ENCODE results near the gene SEPTIN2.
"Not testable (repeated sequence)": the region's sequence is repeated elsewhere in the genome, so short reads cannot be mapped to it uniquely, and the experiment has no call there.

Gene SEPTIN2

DNA sequence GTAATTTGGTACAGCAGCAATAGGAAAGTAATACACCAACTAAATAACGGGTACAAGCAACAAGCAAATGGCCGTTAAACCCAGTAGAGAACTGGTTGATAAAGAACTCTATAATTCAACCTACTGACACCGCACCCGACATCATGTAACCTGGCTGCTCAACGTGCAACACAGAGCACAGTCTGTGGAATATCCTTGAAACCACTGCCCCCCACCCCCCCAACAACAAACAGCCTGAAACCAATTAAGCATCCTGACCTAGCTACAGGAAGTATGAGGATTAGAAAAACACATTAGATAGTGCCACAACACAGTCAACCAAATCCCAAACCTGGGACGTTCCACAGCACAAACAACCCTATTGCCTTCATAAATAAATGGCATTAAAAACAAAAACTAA lies 23.7 kb upstream of the SEPTIN2 start:
- no peaks in the 10 kb centered on the region for H3K9me3 Mint-ChIP-seq
- H3K4me3 Mint-ChIP-seq: no peak overlapping the region
- DNase-seq (ENCODE audit: low spot score in 2 of 2): no peak

DNA sequence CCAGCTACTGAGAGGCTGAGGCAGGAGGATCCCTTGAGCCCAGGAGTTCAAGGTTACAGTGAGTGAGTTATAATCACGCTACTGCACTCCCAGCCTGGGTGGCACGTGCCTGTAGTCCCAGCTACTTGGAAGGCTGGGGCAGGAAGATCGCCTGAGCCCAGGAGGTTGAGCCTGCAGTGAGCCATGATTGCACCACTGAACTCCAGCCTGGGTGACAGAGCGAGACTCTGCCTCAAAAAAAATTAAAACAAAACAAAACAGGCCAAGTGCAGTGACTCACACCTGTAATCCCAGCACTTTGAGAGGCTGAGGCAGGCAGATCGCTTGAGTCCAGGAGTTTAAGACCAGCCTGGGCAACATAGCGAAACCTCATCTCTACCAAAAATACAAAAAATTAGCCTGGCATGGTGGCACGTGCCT lies 22.3 kb upstream of the SEPTIN2 start:
- not testable (repeated sequence) for H3K9me3 Mint-ChIP-seq; H3K27ac Mint-ChIP-seq (ENCODE audit: low read depth); DNase-seq (ENCODE audit: low spot score in 2 of 2); ATAC-seq (replicated peaks; ENCODE audit: extremely low read depth, poor library complexity, severe bottlenecking); H3K4me3 Mint-ChIP-seq; H3K27me3 Mint-ChIP-seq
- peaks cover 54% of the 10 kb centered on the region for H3K4me1 Mint-ChIP-seq
- H3K36me3 Mint-ChIP-seq (ENCODE audit: insufficient read depth): peaks cover 11% of the 10 kb centered on the region

More for the DNA sequence above, 23.7 kb upstream of the SEPTIN2 start:
- no peak overlapping the region for H3K27ac Mint-ChIP-seq (ENCODE audit: low read depth)
- peaks cover 45% of the 10 kb centered on the region for H3K4me1 Mint-ChIP-seq
- no peaks in the 10 kb centered on the region for H3K27me3 Mint-ChIP-seq
- no peak for ATAC-seq (replicated peaks; ENCODE audit: extremely low read depth, poor library complexity, severe bottlenecking)
- H3K36me3 Mint-ChIP-seq (ENCODE audit: insufficient read depth): peaks cover 6% of the 10 kb centered on the region

DNA sequence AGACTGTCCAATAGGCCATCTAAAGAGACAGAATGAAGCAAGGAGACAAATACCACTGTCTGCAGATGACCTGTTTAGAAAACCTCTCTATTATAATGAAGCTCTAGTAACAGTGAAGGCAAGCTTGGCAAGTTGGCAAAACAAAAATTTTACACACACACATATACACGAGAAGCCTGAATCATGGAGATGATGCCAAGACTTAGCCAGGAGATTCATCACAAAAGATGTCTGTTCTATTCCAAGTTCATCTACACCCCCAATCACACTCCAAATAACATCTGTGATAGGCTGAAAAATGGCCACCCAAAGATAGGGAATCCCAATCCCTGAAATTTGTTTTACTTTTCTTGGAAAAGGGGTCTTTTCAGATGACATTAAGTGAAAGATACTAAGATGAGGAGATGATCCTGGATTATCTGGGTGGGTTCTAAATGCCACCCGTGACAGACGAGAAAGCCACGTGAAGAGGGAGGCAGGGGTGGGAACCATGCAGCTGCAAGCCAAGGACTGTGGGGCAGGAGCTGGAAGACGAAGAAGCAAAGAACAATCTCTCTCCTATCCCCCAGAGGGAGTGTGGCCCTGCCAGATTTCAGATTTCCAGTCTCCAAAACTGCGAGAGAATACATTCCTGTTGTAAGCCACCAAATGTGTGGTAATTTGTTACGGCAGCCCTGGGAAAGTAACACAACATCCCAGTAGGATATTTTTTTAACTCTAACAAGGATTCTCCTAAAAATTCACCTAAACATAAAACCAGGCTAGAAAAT lies 20.2 kb upstream of the SEPTIN2 start:
- DNase-seq (ENCODE audit: low spot score in 2 of 2) (no peak), ATAC-seq (replicated peaks; ENCODE audit: extremely low read depth, poor library complexity, severe bottlenecking) (no peak)
- H3K36me3 Mint-ChIP-seq (ENCODE audit: insufficient read depth): peaks cover 7% of the 10 kb centered on the region
- H3K9me3 Mint-ChIP-seq: no peaks in the 10 kb centered on the region
- no peaks in the 10 kb centered on the region for H3K27me3 Mint-ChIP-seq
- peaks cover 52% of the 10 kb centered on the region for H3K4me1 Mint-ChIP-seq
- no peak overlapping the region for H3K27ac Mint-ChIP-seq (ENCODE audit: low read depth)
- H3K4me3 Mint-ChIP-seq: no peak overlapping the region

DNA sequence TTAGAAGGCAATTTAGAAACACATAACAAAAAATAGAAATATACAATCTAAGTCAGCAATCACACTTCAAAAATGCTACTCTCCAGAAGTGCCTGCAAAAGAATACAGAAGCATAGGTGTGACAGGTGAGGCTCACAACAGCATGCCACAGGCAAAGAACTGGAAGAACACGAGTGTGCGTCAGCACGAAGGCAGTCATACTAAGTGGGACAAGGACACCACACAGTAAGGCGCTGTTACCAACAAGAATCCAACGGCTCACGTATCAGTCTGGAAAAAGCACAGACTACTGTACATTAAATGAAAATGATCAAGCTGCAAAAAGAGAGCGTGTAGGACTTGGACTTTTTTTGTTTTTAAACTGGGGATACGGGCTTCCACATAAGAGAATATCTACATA lies 19.0 kb upstream of the SEPTIN2 start:
- H3K4me3 Mint-ChIP-seq: no peak overlapping the region
- H3K4me1 Mint-ChIP-seq: peaks cover 43% of the 10 kb centered on the region
- H3K27ac Mint-ChIP-seq (ENCODE audit: low read depth): peak overlapping the region; percentile 56
- no peaks in the 10 kb centered on the region for H3K9me3 Mint-ChIP-seq
- DNase-seq (ENCODE audit: low spot score in 2 of 2) (no peak), ATAC-seq (replicated peaks; ENCODE audit: extremely low read depth, poor library complexity, severe bottlenecking) (no peak)
- H3K36me3 Mint-ChIP-seq (ENCODE audit: insufficient read depth): peaks cover 7% of the 10 kb centered on the region
- no peaks in the 10 kb centered on the region for H3K27me3 Mint-ChIP-seq

- no peaks in the 10 kb centered on the region for H3K9me3 Mint-ChIP-seq
- H3K27me3 Mint-ChIP-seq: no peaks in the 10 kb centered on the region
- ATAC-seq (replicated peaks; ENCODE audit: extremely low read depth, poor library complexity, severe bottlenecking): peak; percentile 62
- peak overlapping the region; percentile 58 for H3K4me3 Mint-ChIP-seq
- peak overlapping the region; percentile 42 for H3K27ac Mint-ChIP-seq (ENCODE audit: low read depth)
- H3K4me1 Mint-ChIP-seq: peaks cover 46% of the 10 kb centered on the region
- H3K36me3 Mint-ChIP-seq (ENCODE audit: insufficient read depth): peaks cover 9% of the 10 kb centered on the region
- no peak for DNase-seq (ENCODE audit: low spot score in 2 of 2)
Observed at GRCh38 chr2:241298673-241299072, 17.1 kb upstream of the SEPTIN2 start.

GRCh38 chr2:241300000-241300399 lies 15.7 kb upstream of the SEPTIN2 start:
- DNase-seq (ENCODE audit: low spot score in 2 of 2): no peak
- peaks cover 59% of the 10 kb centered on the region for H3K4me1 Mint-ChIP-seq
- ATAC-seq (replicated peaks; ENCODE audit: extremely low read depth, poor library complexity, severe bottlenecking): no peak
- H3K9me3 Mint-ChIP-seq: no peaks in the 10 kb centered on the region
- peak overlapping the region; percentile 42 for H3K27ac Mint-ChIP-seq (ENCODE audit: low read depth)
- H3K36me3 Mint-ChIP-seq (ENCODE audit: insufficient read depth): peaks cover 9% of the 10 kb centered on the region
- no peak overlapping the region for H3K4me3 Mint-ChIP-seq
- no peaks in the 10 kb centered on the region for H3K27me3 Mint-ChIP-seq

GRCh38 chr2:241302083-241302482 lies 13.6 kb upstream of the SEPTIN2 start:
- no peak overlapping the region for H3K4me3 Mint-ChIP-seq
- H3K9me3 Mint-ChIP-seq: no peaks in the 10 kb centered on the region
- DNase-seq (ENCODE audit: low spot score in 2 of 2): no peak
- H3K36me3 Mint-ChIP-seq (ENCODE audit: insufficient read depth): peaks cover 10% of the 10 kb centered on the region
- peaks cover 56% of the 10 kb centered on the region for H3K4me1 Mint-ChIP-seq
- H3K27ac Mint-ChIP-seq (ENCODE audit: low read depth): no peak overlapping the region
- ATAC-seq (replicated peaks; ENCODE audit: extremely low read depth, poor library complexity, severe bottlenecking): no peak
- H3K27me3 Mint-ChIP-seq: no peaks in the 10 kb centered on the region

GRCh38 chr2:241302759-241303651 lies 12.7 kb upstream of the SEPTIN2 start:
- no peak for DNase-seq (ENCODE audit: low spot score in 2 of 2)
- no peaks in the 10 kb centered on the region for H3K27me3 Mint-ChIP-seq
- H3K4me3 Mint-ChIP-seq: no peak overlapping the region
- peaks cover 4% of the 10 kb centered on the region for H3K36me3 Mint-ChIP-seq (ENCODE audit: insufficient read depth)
- ATAC-seq (replicated peaks; ENCODE audit: extremely low read depth, poor library complexity, severe bottlenecking): no peak
- peaks cover 48% of the 10 kb centered on the region for H3K4me1 Mint-ChIP-seq
- no peaks in the 10 kb centered on the region for H3K9me3 Mint-ChIP-seq
- H3K27ac Mint-ChIP-seq (ENCODE audit: low read depth): no peak overlapping the region

DNA sequence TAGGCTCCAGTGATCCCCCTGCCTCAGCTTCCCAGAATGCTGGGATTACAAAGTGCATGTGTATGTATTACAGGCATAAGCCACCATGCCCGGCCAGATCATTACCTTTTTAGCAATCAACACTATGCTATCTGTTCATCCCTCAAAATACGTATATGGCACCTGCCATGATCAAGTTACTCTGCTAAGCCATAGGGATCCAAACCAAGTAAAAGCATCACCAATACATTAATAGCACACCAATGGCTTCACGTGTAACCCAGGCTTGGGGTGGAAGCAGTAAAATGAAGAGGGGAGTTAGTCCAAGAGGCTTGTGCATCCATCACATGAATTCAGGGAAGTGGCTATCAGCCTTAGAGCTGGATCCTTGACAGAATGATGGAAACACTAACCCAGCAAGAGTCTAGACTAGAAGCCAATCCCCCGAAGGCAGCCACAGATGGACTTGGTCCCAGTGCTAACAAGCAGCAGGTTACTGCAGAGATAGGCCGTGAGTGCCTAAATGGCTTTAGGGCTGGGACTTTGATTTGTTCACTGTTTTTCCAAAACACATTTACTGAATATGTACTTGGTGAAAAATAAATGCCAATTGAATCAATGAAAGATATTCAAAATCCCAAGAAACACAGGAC lies 11.6 kb upstream of the SEPTIN2 start:
- Mint-ChIP-seq H3K4me1 (peaks cover 46% of the 10 kb centered on the region), H3K27ac (ENCODE audit: low read depth) (no peak overlapping the region), H3K27me3 (no peaks in the 10 kb centered on the region), H3K9me3 (no peaks in the 10 kb centered on the region), H3K36me3 (ENCODE audit: insufficient read depth) (peaks cover 8% of the 10 kb centered on the region), H3K4me3 (no peak overlapping the region)
- ATAC-seq (replicated peaks; ENCODE audit: extremely low read depth, poor library complexity, severe bottlenecking) (no peak), DNase-seq (ENCODE audit: low spot score in 2 of 2) (no peak)

GRCh38 chr2:241307055-241307454 lies 8.7 kb upstream of the SEPTIN2 start:
- DNase-seq (ENCODE audit: low spot score in 2 of 2) (no peak), ATAC-seq (replicated peaks; ENCODE audit: extremely low read depth, poor library complexity, severe bottlenecking) (no peak)
- H3K4me3 Mint-ChIP-seq: no peak overlapping the region
- peaks cover 11% of the 10 kb centered on the region for H3K36me3 Mint-ChIP-seq (ENCODE audit: insufficient read depth)
- H3K27me3 Mint-ChIP-seq: no peaks in the 10 kb centered on the region
- H3K9me3 Mint-ChIP-seq: no peaks in the 10 kb centered on the region
- peaks cover 64% of the 10 kb centered on the region for H3K4me1 Mint-ChIP-seq
- no peak overlapping the region for H3K27ac Mint-ChIP-seq (ENCODE audit: low read depth)

DNA sequence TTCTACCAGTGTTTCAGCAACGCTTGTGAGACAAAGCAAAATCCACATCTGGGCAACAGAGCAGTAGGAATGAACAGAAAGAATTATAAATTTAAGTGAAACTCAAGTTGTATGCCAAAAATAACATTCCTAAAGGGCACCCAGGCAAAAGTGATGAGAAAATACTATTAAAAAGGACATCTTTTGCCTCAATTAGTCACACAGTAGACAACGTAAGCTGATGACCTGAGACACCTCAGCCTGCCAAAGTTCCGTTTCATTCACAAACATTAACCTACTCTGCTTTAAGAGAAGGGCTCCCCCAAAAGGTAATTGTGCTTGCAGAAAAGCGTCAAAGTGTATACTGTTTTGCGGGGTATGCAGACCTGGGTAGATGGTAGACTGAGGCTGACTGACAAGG lies 7.5 kb upstream of the SEPTIN2 start:
- H3K4me1 Mint-ChIP-seq: peaks cover 59% of the 10 kb centered on the region
- no peaks in the 10 kb centered on the region for H3K27me3 Mint-ChIP-seq
- H3K36me3 Mint-ChIP-seq (ENCODE audit: insufficient read depth): peaks cover 8% of the 10 kb centered on the region
- no peak for ATAC-seq (replicated peaks; ENCODE audit: extremely low read depth, poor library complexity, severe bottlenecking)
- no peak overlapping the region for H3K4me3 Mint-ChIP-seq
- no peak for DNase-seq (ENCODE audit: low spot score in 2 of 2)
- no peak overlapping the region for H3K27ac Mint-ChIP-seq (ENCODE audit: low read depth)
- H3K9me3 Mint-ChIP-seq: no peaks in the 10 kb centered on the region

DNA sequence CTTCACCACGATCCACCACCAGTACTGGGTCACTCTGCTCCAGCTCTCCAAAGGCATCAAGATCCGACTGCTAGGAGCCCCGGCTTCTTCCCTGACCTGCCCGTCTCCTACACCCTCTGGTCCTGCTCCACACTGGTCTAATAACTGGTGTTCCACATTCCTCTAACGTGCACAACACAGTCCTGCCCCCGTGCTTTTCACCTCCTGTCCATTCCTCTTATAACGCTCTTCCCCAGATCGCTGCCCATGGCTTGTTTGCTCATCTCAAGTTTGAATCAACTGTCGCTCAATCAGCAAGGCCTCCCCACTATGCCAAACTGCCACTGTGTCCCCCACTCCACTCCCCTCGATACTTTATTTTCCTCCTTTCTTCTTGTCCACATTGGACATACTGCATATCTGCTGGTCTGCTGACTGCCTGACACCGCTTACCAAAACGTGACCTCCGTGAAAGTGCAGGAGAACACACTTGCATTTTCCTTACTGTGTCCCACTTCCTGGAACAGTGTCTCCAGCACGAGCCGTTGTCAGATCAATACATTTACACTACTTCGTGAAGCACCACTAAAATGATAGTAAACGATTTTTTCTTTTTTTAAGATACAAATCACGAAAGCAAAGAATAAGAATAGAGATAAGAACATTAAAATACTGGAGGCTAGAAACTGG lies 6.8 kb upstream of the SEPTIN2 start:
- Mint-ChIP-seq H3K9me3 (no peaks in the 10 kb centered on the region), H3K27me3 (no peaks in the 10 kb centered on the region), H3K36me3 (ENCODE audit: insufficient read depth) (peaks cover 10% of the 10 kb centered on the region), H3K4me1 (peaks cover 61% of the 10 kb centered on the region), H3K4me3 (no peak overlapping the region), H3K27ac (ENCODE audit: low read depth) (peak overlapping the region; percentile 94)
- DNase-seq (ENCODE audit: low spot score in 2 of 2) (no peak), ATAC-seq (replicated peaks; ENCODE audit: extremely low read depth, poor library complexity, severe bottlenecking) (no peak)
